HepG2 (cell line): ENCODE data around the gene GSAP. TPM values are rescaled to one million over a fixed set of nuclear protein-coding genes. Genes with fewer than 3 reads are reported as not detected.

Experiments
- ARID5B ChIP-seq: IDR thresholded peaks from 2 replicates; pipeline ENCODE4 v1.4.0; 2020; ENCODE audit warnings: mild to moderate bottlenecking, missing genetic modification reagents
- ELK4 ChIP-seq: sonication (generic); formaldehyde crosslinking; IDR thresholded peaks from 2 replicates; pipeline ENCODE4 v1.9.0; 2021; ENCODE audit warnings: missing genetic modification reagents, borderline replicate concordance
- ETV5 ChIP-seq: IDR thresholded peaks from 2 replicates; pipeline ENCODE4 v1.6.1; 2018; ENCODE audit warnings: missing biosample characterization, missing genetic modification reagents, inconsistent platforms, borderline replicate concordance
- FOSL2 ChIP-seq: sonication (generic); formaldehyde crosslinking; IDR thresholded peaks from 2 replicates; pipeline ENCODE4 v1.4.0; 2020; ENCODE audit warnings: missing genetic modification reagents
- IRF2 ChIP-seq: IDR thresholded peaks from 2 replicates; pipeline ENCODE4 v1.6.1; 2018; ENCODE audit warnings: missing genetic modification reagents, missing compliant biosample characterization
- IRF9 ChIP-seq: sonication (generic); formaldehyde crosslinking; IDR thresholded peaks from 2 replicates; pipeline ENCODE4 v1.8.0; 2022; ENCODE audit warnings: missing genetic modification reagents, mild to moderate bottlenecking, borderline replicate concordance
- KLF12 ChIP-seq: sonication (generic); formaldehyde crosslinking; IDR thresholded peaks from 2 replicates; pipeline ENCODE4 v1.4.0; 2020; ENCODE audit warnings: missing genetic modification reagents, borderline replicate concordance
- KLF16 ChIP-seq, 2 experiments: sonication (generic) in 1 of 2; formaldehyde crosslinking in 1 of 2; IDR thresholded peaks; 2 replicates each; pipeline versions ENCODE4 v1.6.1 to v1.8.0; 2016 to 2023; ENCODE audit warnings: missing genetic modification reagents in 2 of 2, missing compliant biosample characterization in 1 of 2
- LCORL ChIP-seq, 2 experiments: fragments of 450-650 bp in 1 of 2; sonication (generic) in 1 of 2; formaldehyde crosslinking in 1 of 2; IDR thresholded peaks; 2 replicates each; pipeline versions ENCODE4 v1.5.0 to v1.6.1; 2017 to 2020; ENCODE audit warnings: antibody characterized with exemption in 1 of 2, missing genetic modification reagents in 1 of 2
- MTA1 ChIP-seq: sonication (generic); formaldehyde crosslinking; IDR thresholded peaks from 2 replicates; pipeline ENCODE4 v1.4.0; 2020; ENCODE audit warnings: missing genetic modification reagents, mild to moderate bottlenecking, borderline replicate concordance
- NKX3-1 ChIP-seq: sonication (generic); formaldehyde crosslinking; IDR thresholded peaks from 2 replicates; pipeline ENCODE4 v1.5.0; 2020; ENCODE audit warnings: missing genetic modification reagents
- PHF20 ChIP-seq: sonication (generic); formaldehyde crosslinking; IDR thresholded peaks from 2 replicates; pipeline ENCODE4 v1.5.0; 2020; ENCODE audit warnings: mild to moderate bottlenecking, missing genetic modification reagents
- SAP130 ChIP-seq: IDR thresholded peaks from 2 replicates; pipeline ENCODE4 v1.6.1; 2016; ENCODE audit warnings: low read depth
- SCMH1 ChIP-seq: sonication (generic); formaldehyde crosslinking; IDR thresholded peaks from 2 replicates; pipeline ENCODE4 v1.9.0; 2021; ENCODE audit warnings: missing genetic modification reagents, mild to moderate bottlenecking, borderline replicate concordance
- STAG1 ChIP-seq: sonication (generic); formaldehyde crosslinking; IDR thresholded peaks from 2 replicates; pipeline ENCODE4 v1.4.0; 2020; ENCODE audit warnings: missing genetic modification reagents
- ZBTB7A ChIP-seq: sonication (generic); formaldehyde crosslinking; IDR thresholded peaks from 2 replicates; pipeline ENCODE4 v1.8.0; 2022; ENCODE audit warnings: mild to moderate bottlenecking, missing genetic modification reagents
- ZGPAT ChIP-seq: IDR thresholded peaks from 2 replicates; pipeline ENCODE4 v1.6.1; 2016; ENCODE audit warnings: mild to moderate bottlenecking
- ZNF121 ChIP-seq: sonication (generic); formaldehyde crosslinking; IDR thresholded peaks from 2 replicates; pipeline ENCODE4 v1.5.0; 2020; ENCODE audit warnings: mild to moderate bottlenecking, missing genetic modification reagents
- ZNF691 ChIP-seq: sonication (generic); formaldehyde crosslinking; IDR thresholded peaks from 2 replicates; pipeline ENCODE4 v1.4.0; 2020; ENCODE audit warnings: missing genetic modification reagents, low read depth, mild to moderate bottlenecking, borderline replicate concordance
- ZNF704 ChIP-seq: sonication (generic); formaldehyde crosslinking; IDR thresholded peaks from 2 replicates; pipeline ENCODE4 v1.8.1; 2023; ENCODE audit warnings: mild to moderate bottlenecking, inconsistent platforms, moderate library complexity, missing genetic modification reagents, borderline replicate concordance
- ZNF709 ChIP-seq: sonication (generic); formaldehyde crosslinking; IDR thresholded peaks from 2 replicates; pipeline ENCODE4 v1.5.0; 2020; ENCODE audit warnings: mild to moderate bottlenecking, missing genetic modification reagents
- polyA plus RNA-seq, 8 experiments: library from polyadenylated mRNA; depleted of rRNA in 3 of 8; stranded (reverse) in 7 of 8; unstranded in 1 of 8; fragments of >200 nt; fragmentation: Illumina TruSeq in 4 of 8; extraction: Trizol in 4 of 8; gene quantifications; 2 replicates each; pipeline versions ENCODE4 v1.2.1 to v1.2.3, GENCODE V29; 2011 to 2016; ENCODE audit warnings: low read depth in 4 of 8, missing spikeins in 1 of 8, mixed read lengths in 1 of 8; ENCODE audit not compliant: insufficient read depth in 1 of 8
- total RNA-seq, 5 experiments: library from RNA; depleted of rRNA; stranded (reverse); fragments of >200 nt; fragmentation: Illumina TruSeq; extraction: Trizol; gene quantifications; 2 replicates each; pipeline ENCODE4 v1.2.3, GENCODE V29; 2016; ENCODE audit warnings: low read depth in 1 of 5

GSAP gene
- total and polyA plus RNA-seq, 2 of the 13 experiments (the other 11 are each of a cell fraction or from before 2014, with no cell fraction given), result 34.6 to 40.6 TPM

GRCh38 chr7:77439572-77439971 is 23.4 kb upstream of the GSAP start (continued):
- no peak for TF ChIP-seq SCMH1 (CRISPR knock-in tag)
- 0 out of 2 replicates have a peak, but pooled peaks have one; percentile 19 for TF ChIP-seq SAP130 (CRISPR knock-in tag)
- no peak for TF ChIP-seq ZNF709 (CRISPR knock-in tag)
- TF ChIP-seq ZNF121 (CRISPR knock-in tag), result no peak
- TF ChIP-seq ELK4 (CRISPR knock-in tag), result no peak
- no peak for TF ChIP-seq IRF9 (CRISPR knock-in tag)
- TF ChIP-seq MTA1 (CRISPR knock-in tag), result no peak
- no peak for TF ChIP-seq LCORL (IDR thresholded peaks at IDR 0.05)
- no peak for TF ChIP-seq LCORL (CRISPR knock-in tag; IDR thresholded peaks at IDR 0.05)
- no peak for TF ChIP-seq ZBTB7A (CRISPR knock-in tag)
- TF ChIP-seq IRF2 (CRISPR knock-in tag), result peak; percentile 40; the same call in 1 of the 2 replicates
- 0 out of 2 replicates have a peak, but pooled peaks have one; percentile 18 for TF ChIP-seq ARID5B (CRISPR knock-in tag)
- TF ChIP-seq ZGPAT (CRISPR knock-in tag), result peak; percentile 32; the same call in 1 of the 2 replicates
- no peak for TF ChIP-seq NKX3-1 (CRISPR knock-in tag)
- no peak for TF ChIP-seq PHF20 (CRISPR knock-in tag)
- no peak for TF ChIP-seq KLF12 (CRISPR knock-in tag)
- TF ChIP-seq FOSL2, result peak; percentile 37; the same call in 1 of the 2 replicates
- TF ChIP-seq ZNF691 (CRISPR knock-in tag), result no peak
- TF ChIP-seq STAG1 (CRISPR knock-in tag), result peak; percentile 85
- no peak for TF ChIP-seq ZNF704 (CRISPR knock-in tag)
- TF ChIP-seq ETV5 (CRISPR knock-in tag), result peak; percentile 60; the same call in 1 of the 2 replicates
- peak in 1 of 2 experiments; percentile 53; a peak in 1 of 4 replicates for TF ChIP-seq KLF16 (CRISPR knock-in tag; IDR thresholded peaks at IDR 0.05)
